Liver (tissue), 9 donors: ENCODE measurements around the gene CAST. TPM values are rescaled to one million over a fixed set of nuclear protein-coding genes. Genes with fewer than 3 reads are reported as not detected.

Source experiments
- DNase-seq: peaks from one replicate; pipeline ENCODE4 v3.0.0-alpha.2; 2017; ENCODE audit warnings: low spot score
- H3K27ac ChIP-seq, 2 donors: one replicate each; pipeline ENCODE4 v1.7.0; 2013; ENCODE audit warnings: inconsistent platforms in 2 of 2, low read length in 2 of 2, control low read depth in 1 of 2, low read depth in 1 of 2, mild to moderate bottlenecking in 1 of 2
- H3K27me3 ChIP-seq, 4 donors: one replicate each; pipeline versions ENCODE4 v1.6.1 to v1.7.0; 2013; ENCODE audit warnings: low read length in 3 of 4, inconsistent platforms in 1 of 4, mild to moderate bottlenecking in 1 of 4, moderate library complexity in 1 of 4; ENCODE audit not compliant: control insufficient read depth in 4 of 4, insufficient read depth in 4 of 4
- H3K36me3 ChIP-seq, 4 donors: one replicate each; pipeline versions ENCODE4 v1.6.1 to v1.7.0; 2013; ENCODE audit warnings: low read length in 3 of 4, mild to moderate bottlenecking in 3 of 4, low read depth in 1 of 4, moderate library complexity in 1 of 4; ENCODE audit not compliant: control insufficient read depth in 4 of 4, insufficient read depth in 3 of 4
- H3K4me1 ChIP-seq, 4 donors: one replicate each; pipeline versions ENCODE4 v1.6.1 to v1.7.0; 2013; ENCODE audit warnings: low read length in 3 of 4, mild to moderate bottlenecking in 3 of 4, moderate library complexity in 1 of 4; ENCODE audit not compliant: control insufficient read depth in 4 of 4, insufficient read depth in 4 of 4
- H3K4me3 ChIP-seq, 3 donors: one replicate each; pipeline versions ENCODE4 v1.6.1 to v1.7.0; 2013; ENCODE audit warnings: low read length in 3 of 3, control low read depth in 1 of 3, low read depth in 1 of 3, mild to moderate bottlenecking in 1 of 3
- H3K9ac ChIP-seq, 2 donors: one replicate each; pipeline ENCODE4 v1.7.0; 2013; ENCODE audit warnings: low read length in 2 of 2, mild to moderate bottlenecking in 2 of 2, moderate library complexity in 2 of 2, control low read depth in 1 of 2, low read depth in 1 of 2
- H3K9me3 ChIP-seq, 4 donors: one replicate each; pipeline versions ENCODE4 v1.6.1 to v1.7.0; 2013; ENCODE audit warnings: low read length in 3 of 4; ENCODE audit not compliant: control insufficient read depth in 4 of 4
- CTCF ChIP-seq: fragments of 150-350 bp; IDR thresholded peaks from 2 replicates; pipeline ENCODE4 v1.5.1; 2017; ENCODE audit warnings: improper control_type of control experiment, low read depth, low read length; ENCODE audit not compliant: missing input control
- EGR1 ChIP-seq, 2 donors: IDR thresholded peaks; 2 replicates each; pipeline ENCODE4 v1.6.1; 2016 to 2018; ENCODE audit warnings: antibody characterized with exemption in 2 of 2, low read depth in 2 of 2
- FOXA1 ChIP-seq: IDR thresholded peaks from 2 replicates; pipeline ENCODE4 v1.6.1; 2016; ENCODE audit warnings: antibody characterized with exemption
- FOXA2 ChIP-seq: IDR thresholded peaks from 2 replicates; pipeline ENCODE4 v1.6.1; 2016; ENCODE audit warnings: antibody characterized with exemption
- GABPA ChIP-seq, 2 donors: IDR thresholded peaks in 1 of 2; conservative IDR thresholded peaks in 1 of 2; 2 replicates each; pipeline ENCODE4 v1.6.1; 2016; ENCODE audit warnings: antibody characterized with exemption in 2 of 2, mild to moderate bottlenecking in 1 of 2, moderate library complexity in 1 of 2
- HNF4A ChIP-seq, 2 donors: conservative IDR thresholded peaks; 2 replicates each; pipeline ENCODE4 v1.6.1; 2016; ENCODE audit warnings: antibody characterized with exemption in 2 of 2, mild to moderate bottlenecking in 2 of 2
- HNF4G ChIP-seq: IDR thresholded peaks from 2 replicates; pipeline ENCODE4 v1.6.1; 2016; ENCODE audit warnings: antibody characterized with exemption
- JUND ChIP-seq, 2 donors: IDR thresholded peaks; 2 replicates each; pipeline ENCODE4 v1.6.1; 2016; ENCODE audit warnings: antibody characterized with exemption in 2 of 2
- MAX ChIP-seq: IDR thresholded peaks from 2 replicates; pipeline ENCODE4 v1.6.1; 2016; ENCODE audit warnings: antibody characterized with exemption
- NR2F2 ChIP-seq: IDR thresholded peaks from 2 replicates; pipeline ENCODE4 v1.6.1; 2016; ENCODE audit warnings: antibody characterized with exemption
- RAD21 ChIP-seq, 2 donors: IDR thresholded peaks; 2 replicates each; pipeline ENCODE4 v1.6.1; 2016; ENCODE audit warnings: antibody characterized with exemption in 2 of 2, mild to moderate bottlenecking in 2 of 2
- REST ChIP-seq: IDR thresholded peaks from 2 replicates; pipeline ENCODE4 v1.6.1; 2016; ENCODE audit warnings: antibody characterized with exemption, mild to moderate bottlenecking
- RXRA ChIP-seq, 2 donors: IDR thresholded peaks; 2 replicates each; pipeline ENCODE4 v1.6.1; 2017 to 2018; ENCODE audit warnings: antibody characterized with exemption in 2 of 2, mild to moderate bottlenecking in 1 of 2
- SP1 ChIP-seq: IDR thresholded peaks from 2 replicates; pipeline ENCODE4 v1.6.1; 2018; ENCODE audit warnings: antibody characterized with exemption, mild to moderate bottlenecking
- TAF1 ChIP-seq: conservative IDR thresholded peaks from 2 replicates; pipeline ENCODE4 v1.6.1; 2016; ENCODE audit warnings: antibody characterized with exemption, mild to moderate bottlenecking
- YY1 ChIP-seq: IDR thresholded peaks from 2 replicates; pipeline ENCODE4 v1.6.1; 2016; ENCODE audit warnings: antibody characterized with exemption, mild to moderate bottlenecking
- WGBS: extraction: QIAGEN DNeasy Blood & Tissue Kit; methylation state at CpG from one replicate; pipeline ENCODE4 v1.1.7; 2013; 5-methylcytosine and 5-hydroxymethylcytosine counted together
- polyA plus RNA-seq, 2 donors: library from polyadenylated mRNA; stranded (reverse) in 1 of 2; unstranded in 1 of 2; fragments of 200-250 nt in 1 of 2; fragments of >200 nt in 1 of 2; fragmentation: Nextera tagmentation in 1 of 2; extraction: Ambion mirVana in 1 of 2; gene quantifications; one replicate each; pipeline versions ENCODE4 v1.2.1 to v1.2.3, GENCODE V29; 2013 to 2015
- total RNA-seq, 2 donors: library from RNA; depleted of rRNA; stranded (reverse); fragments of >200 nt; gene quantifications; one replicate each; pipeline ENCODE4 v1.2.3, GENCODE V29; 2014
- TF ChIP-seq, protein P1 (sequence below): IDR thresholded peaks from 2 replicates; pipeline ENCODE4 v1.6.1; 2016; ENCODE audit warnings: antibody characterized with exemption
- TF ChIP-seq, protein P2 (sequence below): IDR thresholded peaks from 2 replicates; pipeline ENCODE4 v1.6.1; 2016; ENCODE audit warnings: antibody characterized with exemption
- donor health status: healthy.
- donor health status: healthy.
- donor health status: healthy.
- donor health status: healthy.
- donor health status: healthy.

Gene CAST
- total and polyA plus RNA-seq, 4 donors: 43.3 to 126 (median 81.0) TPM

DNA sequence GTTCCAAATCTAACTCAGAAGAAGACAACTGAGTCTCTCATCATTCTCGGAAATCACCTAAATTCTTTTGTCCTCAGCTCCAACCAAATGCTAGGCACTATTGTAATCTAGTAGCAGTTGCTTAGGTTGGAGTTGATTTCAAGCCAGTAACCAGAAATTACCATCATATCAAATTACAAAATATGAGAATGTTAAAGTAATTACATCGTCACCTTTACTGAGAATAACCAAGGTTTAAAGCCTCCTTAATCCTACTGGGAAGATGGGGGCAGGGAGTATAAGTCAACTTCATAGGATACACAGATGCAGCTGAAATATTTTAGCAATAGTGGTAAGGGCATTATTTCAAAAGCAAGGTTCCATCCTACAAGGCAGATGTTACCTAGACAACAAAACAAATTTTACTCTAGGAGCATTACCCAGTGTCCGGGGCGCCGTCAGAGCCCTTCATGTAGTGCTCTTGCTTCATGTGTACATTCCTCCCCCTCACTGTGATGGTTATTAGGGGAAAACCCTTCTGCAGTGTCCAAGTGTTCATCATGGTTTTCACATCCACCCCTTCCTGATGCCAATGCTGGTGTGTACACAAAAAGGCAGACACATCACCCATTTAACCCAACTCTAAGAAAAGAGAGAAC, 126.1 kb downstream of the CAST start:
- H3K27ac ChIP-seq: no peak overlapping the region
- H3K36me3 ChIP-seq: peaks cover 3 to 73% (median 48%) of the 10 kb centered on the region in 4 donors
- H3K9me3 ChIP-seq: no peaks in the 10 kb centered on the region
- no peak overlapping the region for H3K4me3 ChIP-seq
- TF ChIP-seq FOXA2 (no peak), CTCF (no peak), REST (no peak), JUND (IDR thresholded peaks at IDR 0.05) (no peak), TAF1 (no peak), RAD21 (IDR thresholded peaks at IDR 0.05) (no peak), FOXA1 (no peak), GABPA (IDR thresholded peaks at IDR 0.05 in 1 of 2, conservative IDR thresholded peaks at IDR 0.05 in 1 of 2) (no peak), EGR1 (IDR thresholded peaks at IDR 0.05; ENCODE audit: low read depth in 2 of 2) (no peak), MAX (no peak), SP1 (no peak), HNF4A (conservative IDR thresholded peaks at IDR 0.05) (no peak), NR2F2 (no peak), RXRA (IDR thresholded peaks at IDR 0.05) (no peak), HNF4G (no peak)
- no peaks in the 10 kb centered on the region for H3K27me3 ChIP-seq
- no peak for DNase-seq
- no peaks in the 10 kb centered on the region for H3K4me1 ChIP-seq
- no peak overlapping the region for H3K9ac ChIP-seq
- 91% methylated on average over 5 of the region's 5 CpGs for WGBS

- Histone ChIP-seq H3K4me3 (no peak overlapping the region), H3K27ac (no peak overlapping the region), H3K4me1 (no peaks in the 10 kb centered on the region), H3K27me3 (no peaks in the 10 kb centered on the region), H3K9me3 (no peaks in the 10 kb centered on the region), H3K9ac (no peak overlapping the region), H3K36me3 (peaks cover 8 to 77% (median 53%) of the 10 kb centered on the region in 4 donors)
- no peak for DNase-seq
- TF ChIP-seq FOXA1: no peak
- TF ChIP-seq, protein P1, sequence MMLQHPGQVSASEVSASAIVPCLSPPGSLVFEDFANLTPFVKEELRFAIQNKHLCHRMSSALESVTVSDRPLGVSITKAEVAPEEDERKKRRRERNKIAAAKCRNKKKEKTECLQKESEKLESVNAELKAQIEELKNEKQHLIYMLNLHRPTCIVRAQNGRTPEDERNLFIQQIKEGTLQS: no peak
- TF ChIP-seq JUND (IDR thresholded peaks at IDR 0.05): no peak
- TF ChIP-seq TAF1: no peak
- TF ChIP-seq, protein P2, sequence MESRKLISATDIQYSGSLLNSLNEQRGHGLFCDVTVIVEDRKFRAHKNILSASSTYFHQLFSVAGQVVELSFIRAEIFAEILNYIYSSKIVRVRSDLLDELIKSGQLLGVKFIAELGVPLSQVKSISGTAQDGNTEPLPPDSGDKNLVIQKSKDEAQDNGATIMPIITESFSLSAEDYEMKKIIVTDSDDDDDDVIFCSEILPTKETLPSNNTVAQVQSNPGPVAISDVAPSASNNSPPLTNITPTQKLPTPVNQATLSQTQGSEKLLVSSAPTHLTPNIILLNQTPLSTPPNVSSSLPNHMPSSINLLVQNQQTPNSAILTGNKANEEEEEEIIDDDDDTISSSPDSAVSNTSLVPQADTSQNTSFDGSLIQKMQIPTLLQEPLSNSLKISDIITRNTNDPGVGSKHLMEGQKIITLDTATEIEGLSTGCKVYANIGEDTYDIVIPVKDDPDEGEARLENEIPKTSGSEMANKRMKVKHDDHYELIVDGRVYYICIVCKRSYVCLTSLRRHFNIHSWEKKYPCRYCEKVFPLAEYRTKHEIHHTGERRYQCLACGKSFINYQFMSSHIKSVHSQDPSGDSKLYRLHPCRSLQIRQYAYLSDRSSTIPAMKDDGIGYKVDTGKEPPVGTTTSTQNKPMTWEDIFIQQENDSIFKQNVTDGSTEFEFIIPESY: no peak
- no peak for TF ChIP-seq HNF4G
- no peak for TF ChIP-seq YY1
- no peak for TF ChIP-seq MAX
- no peak for TF ChIP-seq SP1
- no peak for TF ChIP-seq FOXA2
- no peak for TF ChIP-seq EGR1 (IDR thresholded peaks at IDR 0.05; ENCODE audit: low read depth in 2 of 2)
- no peak for TF ChIP-seq RXRA (IDR thresholded peaks at IDR 0.05)
- TF ChIP-seq GABPA (IDR thresholded peaks at IDR 0.05 in 1 of 2, conservative IDR thresholded peaks at IDR 0.05 in 1 of 2): no peak
- no peak for TF ChIP-seq HNF4A (conservative IDR thresholded peaks at IDR 0.05)
- TF ChIP-seq REST: no peak
These were observed 127.7 kb downstream of the CAST start for GRCh38 chr5:96789794-96790330.
